Rectal smooth muscle tissue (tissue), 1 donor: ENCODE measurements around the gene ARSJ.

Source experiments
- H3K27ac ChIP-seq: one replicate; pipeline ENCODE4 v1.7.0; 2013; ENCODE audit warnings: low read depth, low read length, inconsistent platforms
- H3K27me3 ChIP-seq: one replicate; pipeline ENCODE4 v1.7.0; 2013; ENCODE audit warnings: low read length; ENCODE audit not compliant: control insufficient read depth, insufficient read depth
- H3K36me3 ChIP-seq: one replicate; pipeline ENCODE4 v1.7.0; 2013; ENCODE audit warnings: low read length; ENCODE audit not compliant: control insufficient read depth, insufficient read depth
- H3K4me1 ChIP-seq: one replicate; pipeline ENCODE4 v1.7.0; 2013; ENCODE audit warnings: low read length; ENCODE audit not compliant: control insufficient read depth, insufficient read depth
- H3K4me3 ChIP-seq: one replicate; pipeline ENCODE4 v1.7.0; 2013; ENCODE audit warnings: low read length
- H3K9ac ChIP-seq: one replicate; pipeline ENCODE4 v1.7.0; 2013; ENCODE audit warnings: low read length

Gene ARSJ

DNA sequence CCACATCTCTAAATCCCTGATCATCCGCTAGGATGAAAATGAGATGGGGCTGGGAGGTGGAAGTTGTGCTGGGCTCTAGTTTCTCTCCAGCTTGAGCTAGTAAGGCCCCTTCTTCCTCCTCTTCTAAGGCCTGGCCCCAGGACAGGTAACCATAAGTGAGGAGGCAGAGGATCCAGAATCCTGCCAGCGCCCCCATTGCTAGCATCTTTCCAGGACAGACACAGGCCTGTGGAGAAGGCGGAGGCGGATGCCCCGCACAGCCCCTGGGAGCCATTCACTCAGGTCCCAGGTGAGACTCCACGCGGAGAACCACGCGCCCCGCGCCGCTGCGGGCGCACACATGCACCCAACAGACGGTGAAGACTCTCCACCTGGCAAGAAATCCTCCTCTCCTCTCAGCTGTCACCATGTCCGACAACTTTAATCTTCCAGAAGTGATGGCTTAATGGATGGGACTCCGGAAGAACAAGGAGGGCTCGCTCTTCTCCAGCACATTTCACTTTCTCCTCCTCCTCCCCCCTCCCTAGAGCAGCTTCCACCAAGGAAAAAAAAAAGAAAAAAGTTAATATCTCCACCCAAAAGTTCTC, 793 bp downstream of the ARSJ start:
- H3K27ac ChIP-seq = peak overlapping the region; percentile 86
- peak overlapping the region; percentile 92 for H3K9ac ChIP-seq
- no peaks in the 10 kb centered on the region for H3K27me3 ChIP-seq
- no peaks in the 10 kb centered on the region for H3K4me1 ChIP-seq
- H3K36me3 ChIP-seq = no peaks in the 10 kb centered on the region
- H3K4me3 ChIP-seq = peak overlapping the region; percentile 93

GRCh38 chr4:113978105-113978504, 1.3 kb downstream of the ARSJ start:
- Histone ChIP-seq H3K36me3 (no peaks in the 10 kb centered on the region), H3K4me1 (no peaks in the 10 kb centered on the region), H3K4me3 (peak overlapping the region; percentile 93), H3K9ac (no peak overlapping the region), H3K27ac (no peak overlapping the region), H3K27me3 (no peaks in the 10 kb centered on the region)

DNA sequence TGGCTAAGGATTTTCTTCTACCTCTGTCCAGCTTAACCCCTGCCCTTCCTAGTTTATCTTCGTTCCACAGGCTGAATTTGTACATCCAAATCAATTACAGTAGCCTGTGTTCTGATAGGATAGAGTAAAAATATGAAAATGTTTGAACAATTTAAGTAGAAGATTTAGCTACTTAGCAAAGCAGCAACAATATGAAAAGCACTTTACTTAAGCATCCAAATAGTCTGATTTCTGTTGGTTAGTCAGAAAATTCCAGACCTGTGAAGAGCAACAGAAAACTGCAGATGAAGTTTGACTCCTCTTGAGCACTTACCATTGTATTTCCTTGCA, 2.0 kb downstream of the ARSJ start:
- Histone ChIP-seq H3K27ac (no peak overlapping the region), H3K9ac (no peak overlapping the region), H3K4me1 (no peaks in the 10 kb centered on the region), H3K4me3 (peak overlapping the region; percentile 6), H3K27me3 (no peaks in the 10 kb centered on the region), H3K36me3 (no peaks in the 10 kb centered on the region)

DNA sequence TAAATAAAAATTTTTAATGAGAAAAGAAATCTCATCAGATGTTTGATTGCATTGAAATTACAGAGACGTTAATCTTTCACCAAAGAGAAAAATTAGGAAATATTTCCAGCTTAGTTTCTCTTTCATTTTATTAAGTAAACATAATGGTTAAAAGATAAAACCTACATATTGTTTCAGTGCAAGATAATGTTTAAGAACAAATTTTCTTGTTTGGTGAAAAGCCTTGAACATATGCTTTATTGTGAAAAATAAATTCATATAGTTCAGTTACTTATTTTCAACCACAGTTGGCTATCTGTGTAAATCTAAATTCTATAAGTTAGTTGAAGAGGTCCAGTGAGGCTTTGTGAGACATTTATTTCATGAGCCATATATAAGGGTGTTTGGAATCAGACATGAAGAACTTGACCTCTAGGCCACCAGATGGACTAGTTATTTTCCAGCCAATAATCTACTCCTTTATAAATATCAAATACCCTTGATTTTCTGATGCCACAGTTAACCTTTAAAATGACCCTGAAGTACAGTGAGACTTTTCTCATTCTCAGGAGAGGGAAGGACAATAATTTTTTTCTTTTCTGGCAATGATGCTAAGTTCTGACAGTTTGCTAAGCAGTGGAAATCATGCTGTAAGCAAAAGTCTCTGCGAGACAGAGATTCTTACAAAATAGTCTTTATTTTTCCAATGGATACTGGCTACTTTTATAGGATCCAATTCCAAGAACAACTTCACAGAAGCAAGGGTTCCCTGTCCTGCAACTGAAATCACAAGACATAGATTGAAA, 2.5 kb downstream of the ARSJ start:
- H3K9ac ChIP-seq = no peak overlapping the region
- H3K4me3 ChIP-seq = peak overlapping the region; percentile 19
- peak overlapping the region; percentile 13 for H3K27ac ChIP-seq

GRCh38 chr4:113975578-113975977, 3.9 kb downstream of the ARSJ start:
- Histone ChIP-seq H3K4me1 (no peaks in the 10 kb centered on the region), H3K9ac (no peak overlapping the region), H3K4me3 (no peak overlapping the region)

More for the DNA sequence above, 2.5 kb downstream of the ARSJ start:
- H3K36me3 ChIP-seq = no peaks in the 10 kb centered on the region
- H3K27me3 ChIP-seq = no peaks in the 10 kb centered on the region
- no peaks in the 10 kb centered on the region for H3K4me1 ChIP-seq

DNA sequence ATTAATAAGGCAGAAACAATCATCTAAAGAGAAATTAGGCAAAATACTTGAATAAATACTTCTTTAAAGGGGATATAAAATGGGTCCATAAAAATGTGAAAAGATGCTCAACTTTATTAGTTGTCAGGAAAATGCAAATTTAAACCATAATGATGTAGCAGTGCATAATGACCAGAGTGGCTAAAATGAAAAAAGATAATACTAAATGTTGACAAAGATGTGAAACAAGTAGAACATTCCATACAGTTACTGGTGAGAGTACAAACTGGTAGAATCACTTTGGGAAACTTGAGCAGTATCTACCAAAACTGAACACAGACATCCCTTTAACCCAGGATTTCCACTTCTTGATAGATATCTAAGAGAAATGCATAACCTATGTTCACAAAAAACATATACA, 5.0 kb downstream of the ARSJ start:
- H3K9ac ChIP-seq = no peak overlapping the region
- no peaks in the 10 kb centered on the region for H3K27me3 ChIP-seq
- H3K36me3 ChIP-seq = no peaks in the 10 kb centered on the region
- H3K4me3 ChIP-seq = no peak overlapping the region
- no peaks in the 10 kb centered on the region for H3K4me1 ChIP-seq
- no peak overlapping the region for H3K27ac ChIP-seq

More at GRCh38 chr4:113975578-113975977, 3.9 kb downstream of the ARSJ start:
- Histone ChIP-seq H3K27me3 (no peaks in the 10 kb centered on the region), H3K36me3 (no peaks in the 10 kb centered on the region), H3K27ac (no peak overlapping the region)

- Histone ChIP-seq H3K27ac (no peak overlapping the region), H3K4me3 (no peak overlapping the region), H3K27me3 (no peaks in the 10 kb centered on the region), H3K9ac (no peak overlapping the region), H3K4me1 (no peaks in the 10 kb centered on the region), H3K36me3 (no peaks in the 10 kb centered on the region)
Observed at GRCh38 chr4:113973345-113973744, 6.1 kb downstream of the ARSJ start.

DNA sequence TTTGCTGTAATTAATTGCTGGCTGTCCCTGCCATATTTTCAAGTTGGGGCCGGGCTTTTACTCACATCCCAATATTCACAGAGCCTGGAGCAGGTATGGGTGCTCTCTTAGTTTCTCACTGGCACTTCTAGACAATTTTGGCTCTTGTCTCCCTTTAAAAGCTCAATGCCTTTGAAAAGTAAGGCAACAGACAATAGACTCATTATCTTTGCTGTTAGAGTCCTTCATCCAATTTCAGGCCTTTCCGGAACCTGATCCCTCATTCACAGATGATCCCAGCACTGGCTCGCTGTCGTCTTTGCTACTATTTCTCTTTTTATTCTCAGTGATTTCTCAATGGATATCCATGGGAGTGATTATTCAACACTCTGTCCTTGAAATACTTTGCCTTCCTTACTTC, 6.7 kb downstream of the ARSJ start:
- Histone ChIP-seq H3K36me3 (no peaks in the 10 kb centered on the region), H3K27ac (no peak overlapping the region), H3K27me3 (no peaks in the 10 kb centered on the region), H3K4me1 (no peaks in the 10 kb centered on the region), H3K4me3 (no peak overlapping the region), H3K9ac (no peak overlapping the region)

DNA sequence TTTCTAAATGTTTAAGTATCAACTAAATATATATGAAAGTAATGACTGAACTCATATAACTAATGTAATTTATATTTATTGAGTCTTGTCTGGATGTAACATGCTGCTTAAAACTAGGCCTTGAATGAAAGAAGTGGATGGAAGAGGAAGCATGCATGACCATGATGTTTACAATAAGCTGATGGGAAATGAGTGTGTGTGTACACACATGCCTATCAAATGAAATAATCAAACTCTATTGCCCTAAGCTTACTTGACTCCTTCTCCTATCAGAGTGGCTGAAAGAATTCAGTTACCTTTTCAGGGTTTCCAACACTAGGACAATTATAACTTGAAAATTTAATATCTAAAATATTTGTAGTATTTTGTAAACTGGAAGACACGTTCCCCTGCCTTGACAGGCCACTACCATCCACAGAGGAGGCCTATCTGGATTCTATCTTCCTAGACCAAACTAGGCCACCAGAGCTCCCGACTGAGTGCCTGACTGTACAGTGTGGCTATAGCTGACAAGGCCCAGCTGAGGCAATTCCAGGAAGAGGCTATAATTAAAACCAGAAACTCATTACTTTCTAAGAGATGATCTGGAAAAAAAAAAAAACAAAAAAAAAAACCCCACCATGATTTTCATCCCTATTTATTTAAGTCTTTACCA, 7.6 kb downstream of the ARSJ start:
- no peaks in the 10 kb centered on the region for H3K4me1 ChIP-seq
- H3K4me3 ChIP-seq = no peak overlapping the region
- H3K36me3 ChIP-seq = no peaks in the 10 kb centered on the region
- no peak overlapping the region for H3K9ac ChIP-seq
- no peaks in the 10 kb centered on the region for H3K27me3 ChIP-seq
- no peak overlapping the region for H3K27ac ChIP-seq

DNA sequence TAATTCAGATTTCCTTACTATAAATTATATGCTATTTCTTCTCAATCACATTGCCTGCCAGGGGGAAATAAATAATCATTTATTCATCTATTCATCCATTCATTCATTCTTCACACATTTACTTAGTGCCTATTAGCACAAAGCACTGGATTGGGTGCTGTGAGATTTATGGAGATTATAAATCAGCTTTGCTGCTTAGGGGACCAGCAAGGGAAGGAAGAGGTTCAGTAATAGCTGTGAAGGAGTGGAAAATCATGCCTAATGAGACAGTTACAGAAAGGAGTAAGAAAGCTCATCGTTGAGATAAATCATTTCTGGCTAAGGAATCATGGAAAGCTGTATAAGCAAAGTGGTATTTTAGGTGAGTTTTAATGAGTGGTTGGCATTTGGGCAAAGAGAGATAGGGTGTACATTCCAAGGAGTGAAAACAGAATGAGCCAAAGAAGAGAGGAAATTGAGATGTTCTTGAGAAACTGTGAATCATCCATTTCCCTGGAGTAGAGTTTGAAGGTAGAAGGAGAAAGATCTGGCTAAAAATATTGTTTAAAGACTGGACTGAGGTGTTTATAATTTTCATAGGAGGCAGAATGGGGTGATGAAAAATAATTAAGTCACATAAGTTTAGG, 9.6 kb downstream of the ARSJ start:
- H3K9ac ChIP-seq = no peak overlapping the region
- H3K27me3 ChIP-seq = no peaks in the 10 kb centered on the region
- no peak overlapping the region for H3K27ac ChIP-seq
- H3K36me3 ChIP-seq = no peaks in the 10 kb centered on the region
- no peak overlapping the region for H3K4me3 ChIP-seq
- H3K4me1 ChIP-seq = no peaks in the 10 kb centered on the region

DNA sequence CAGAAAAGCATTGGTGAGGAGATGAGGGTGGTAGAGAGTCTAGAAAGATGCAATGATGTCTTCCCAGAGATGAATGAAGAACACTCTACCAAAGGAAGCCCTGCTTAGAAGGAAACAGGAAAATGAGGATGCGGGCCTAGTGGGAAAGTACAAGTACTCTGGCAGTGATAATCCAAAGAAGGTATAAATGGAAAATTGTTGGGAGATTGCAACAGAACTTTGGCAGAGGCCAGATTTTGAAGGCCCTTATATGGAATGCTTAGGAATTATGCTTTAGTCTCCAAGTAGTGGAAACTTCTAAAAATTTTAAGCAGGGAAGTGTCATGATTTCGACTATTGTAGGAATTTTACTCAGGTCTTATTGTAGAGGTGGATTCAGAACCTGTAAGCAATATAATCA, 11.0 kb downstream of the ARSJ start:
- Histone ChIP-seq H3K27me3 (no peaks in the 10 kb centered on the region), H3K4me1 (no peaks in the 10 kb centered on the region), H3K9ac (no peak overlapping the region), H3K27ac (no peak overlapping the region), H3K4me3 (no peak overlapping the region), H3K36me3 (no peaks in the 10 kb centered on the region)

GRCh38 chr4:113967687-113968086, 11.8 kb downstream of the ARSJ start:
- no peaks in the 10 kb centered on the region for H3K27me3 ChIP-seq

More at GRCh38 chr4:113967687-113968086, 11.8 kb downstream of the ARSJ start:
- Histone ChIP-seq H3K4me1 (no peaks in the 10 kb centered on the region), H3K27ac (no peak overlapping the region), H3K4me3 (no peak overlapping the region), H3K9ac (no peak overlapping the region), H3K36me3 (no peaks in the 10 kb centered on the region)
